ENCODE measurements around the gene EHMT1.

Gene EHMT1

GRCh38 chr9:137738703-137739102 is 119.9 kb downstream of the EHMT1 start:
- no peak for TF ChIP-seq TEAD4 (IDR thresholded peaks at IDR 0.05)
- TF ChIP-seq CREB1 (IDR thresholded peaks at IDR 0.05; ENCODE audit: low read depth) = no peak

GRCh38 chr9:137739371-137740309 is 120.8 kb downstream of the EHMT1 start:
- TF ChIP-seq REST (IDR thresholded peaks at IDR 0.05; ENCODE audit: low read depth) = no peak
- TF ChIP-seq FOXM1 (IDR thresholded peaks at IDR 0.05; ENCODE audit: borderline replicate concordance, low read depth) = no peak
- TF ChIP-seq TCF12 (IDR thresholded peaks at IDR 0.05; ENCODE audit: low read depth) = no peak
- 0 out of 2 replicates have a peak, but pooled peaks have one; percentile 19 for TF ChIP-seq ZBTB7A (IDR thresholded peaks at IDR 0.05; ENCODE audit: low read depth)
- TF ChIP-seq RAD21 (IDR thresholded peaks at IDR 0.05; ENCODE audit: low read depth) = no peak
- peak; percentile 26; the same call in 1 of the 2 replicates for TF ChIP-seq NFIC (IDR thresholded peaks at IDR 0.05)

- TF ChIP-seq TCF12 (IDR thresholded peaks at IDR 0.05; ENCODE audit: low read depth) (peak; percentile 20; the same call in 1 of the 2 replicates), RAD21 (IDR thresholded peaks at IDR 0.05; ENCODE audit: low read depth) (no peak), REST (IDR thresholded peaks at IDR 0.05; ENCODE audit: low read depth) (no peak), YY1 (IDR thresholded peaks at IDR 0.05; ENCODE audit: low read depth) (no peak), TAF1 (IDR thresholded peaks at IDR 0.05; ENCODE audit: low read depth) (no peak), FOXM1 (IDR thresholded peaks at IDR 0.05; ENCODE audit: borderline replicate concordance, low read depth) (no peak), TEAD4 (IDR thresholded peaks at IDR 0.05) (no peak), CEBPB (IDR thresholded peaks at IDR 0.05) (no peak), MAX (IDR thresholded peaks at IDR 0.05) (peak; percentile 95), USF1 (IDR thresholded peaks at IDR 0.05) (0 out of 2 replicates have a peak, but pooled peaks have one; percentile 38), ZBTB7A (IDR thresholded peaks at IDR 0.05; ENCODE audit: low read depth) (no peak; the same call in 1 of the 2 replicates), EP300 (IDR thresholded peaks at IDR 0.05; ENCODE audit: borderline replicate concordance) (no peak), NFIC (IDR thresholded peaks at IDR 0.05) (peak; percentile 86), CREB1 (IDR thresholded peaks at IDR 0.05; ENCODE audit: low read depth) (no peak), EGR1 (IDR thresholded peaks at IDR 0.05) (no peak)
These were observed 121.5 kb downstream of the EHMT1 start for GRCh38 chr9:137740312-137740711.

- TF ChIP-seq CREB1 (IDR thresholded peaks at IDR 0.05; ENCODE audit: low read depth) (no peak), RAD21 (IDR thresholded peaks at IDR 0.05; ENCODE audit: low read depth) (no peak), YY1 (IDR thresholded peaks at IDR 0.05; ENCODE audit: low read depth) (no peak), EGR1 (IDR thresholded peaks at IDR 0.05) (no peak), USF1 (IDR thresholded peaks at IDR 0.05) (no peak), TCF12 (IDR thresholded peaks at IDR 0.05; ENCODE audit: low read depth) (no peak), ZBTB7A (IDR thresholded peaks at IDR 0.05; ENCODE audit: low read depth) (no peak), MAX (IDR thresholded peaks at IDR 0.05) (no peak), CEBPB (IDR thresholded peaks at IDR 0.05) (no peak), EP300 (IDR thresholded peaks at IDR 0.05; ENCODE audit: borderline replicate concordance) (no peak), FOXM1 (IDR thresholded peaks at IDR 0.05; ENCODE audit: borderline replicate concordance, low read depth) (no peak), TEAD4 (IDR thresholded peaks at IDR 0.05) (no peak)
These were observed 122.5 kb downstream of the EHMT1 start for GRCh38 chr9:137741330-137741729.

- TF ChIP-seq TAF1 (IDR thresholded peaks at IDR 0.05; ENCODE audit: low read depth) (no peak), USF1 (IDR thresholded peaks at IDR 0.05) (no peak), MAX (IDR thresholded peaks at IDR 0.05) (no peak), CEBPB (IDR thresholded peaks at IDR 0.05) (no peak)
These were observed 123.9 kb downstream of the EHMT1 start for GRCh38 chr9:137742698-137743097.
